Neuronal stem cell (in vitro differentiated cells): ENCODE results near the gene USP53.

Experiments
- DNase-seq: peaks from one replicate; pipeline ENCODE4 v3.0.0-alpha.2; 2013; ENCODE audit warnings: low spot score
- H2AFZ ChIP-seq: one replicate; pipeline ENCODE4 v1.6.1; 2013; ENCODE audit warnings: mild to moderate bottlenecking, low read length, inconsistent platforms
- H2AK5ac ChIP-seq: 2 replicates; pipeline ENCODE4 v1.6.1; 2013; ENCODE audit warnings: low read depth, mild to moderate bottlenecking, inconsistent platforms, low read length, moderate library complexity, mixed read lengths
- H2BK120ac ChIP-seq: 2 replicates; pipeline ENCODE4 v1.6.1; 2013; ENCODE audit warnings: low read depth, mild to moderate bottlenecking, inconsistent platforms, low read length, moderate library complexity, mixed read lengths
- H2BK12ac ChIP-seq: one replicate; pipeline ENCODE4 v1.6.1; 2013; ENCODE audit warnings: low read length, inconsistent platforms
- H2BK15ac ChIP-seq: 2 replicates; pipeline ENCODE4 v1.6.1; 2013; ENCODE audit warnings: mild to moderate bottlenecking, low read length, inconsistent platforms, mixed read lengths
- H2BK5ac ChIP-seq: one replicate; pipeline ENCODE4 v1.6.1; 2013; ENCODE audit warnings: inconsistent platforms, mild to moderate bottlenecking, low read length, moderate library complexity
- H3K14ac ChIP-seq: one replicate; pipeline ENCODE4 v1.6.1; 2013; ENCODE audit warnings: low read length, inconsistent platforms
- H3K18ac ChIP-seq: 2 replicates; pipeline ENCODE4 v1.6.1; 2013; ENCODE audit warnings: low read length, inconsistent platforms
- H3K23ac ChIP-seq: 2 replicates; pipeline ENCODE4 v1.6.1; 2013; ENCODE audit warnings: low read depth, mild to moderate bottlenecking, mixed read lengths, low read length, inconsistent platforms; ENCODE audit not compliant: poor library complexity
- H3K27ac ChIP-seq: replicated peaks from 3 replicates; pipeline ENCODE4 v1.5.1; 2013; ENCODE audit warnings: low read length, inconsistent platforms
- H3K27me3 ChIP-seq, 3 experiments: 2 replicates each; pipeline ENCODE4 v1.6.1; 2013; ENCODE audit warnings: low read length in 3 of 3, mild to moderate bottlenecking in 2 of 3, inconsistent platforms in 1 of 3, low read depth in 1 of 3, mixed read lengths in 1 of 3, moderate library complexity in 1 of 3; ENCODE audit not compliant: control insufficient read depth in 3 of 3, insufficient read depth in 3 of 3
- H3K36me3 ChIP-seq, 2 donors: replicated peaks in 1 of 2; 2 replicates each; pipeline ENCODE4 v1.6.1; 2013; ENCODE audit warnings: low read length in 2 of 2; ENCODE audit not compliant: control insufficient read depth in 2 of 2, insufficient read depth in 2 of 2
- H3K4ac ChIP-seq: 2 replicates; pipeline ENCODE4 v1.6.1; 2013; ENCODE audit warnings: inconsistent platforms, mild to moderate bottlenecking, low read length, moderate library complexity
- H3K4me1 ChIP-seq, 2 donors: 1 replicate in 1 of 2; 2 replicates in 1 of 2; pipeline ENCODE4 v1.6.1; 2013; ENCODE audit warnings: low read length in 2 of 2, low read depth in 1 of 2; ENCODE audit not compliant: control insufficient read depth in 2 of 2, insufficient read depth in 1 of 2
- H3K4me2 ChIP-seq: one replicate; pipeline ENCODE4 v1.6.1; 2013; ENCODE audit warnings: mild to moderate bottlenecking, low read length, inconsistent platforms; ENCODE audit not compliant: insufficient read depth, poor library complexity, severe bottlenecking
- H3K4me3 ChIP-seq, 2 donors: 2 replicates each; pipeline ENCODE4 v1.5.1; 2013; ENCODE audit warnings: low read length in 2 of 2, mild to moderate bottlenecking in 2 of 2, inconsistent platforms in 1 of 2, moderate library complexity in 1 of 2
- H3K79me1 ChIP-seq: one replicate; pipeline ENCODE4 v1.6.1; 2013; ENCODE audit warnings: low read depth, mild to moderate bottlenecking, inconsistent platforms, low read length, moderate library complexity
- H3K9ac ChIP-seq: one replicate; pipeline ENCODE4 v1.6.1; 2013; ENCODE audit warnings: mild to moderate bottlenecking, low read depth, low read length, inconsistent platforms; ENCODE audit not compliant: poor library complexity
- H3K9me3 ChIP-seq, 2 donors: replicated peaks in 1 of 2; 2 replicates each; pipeline versions ENCODE3 to v1.6.1; 2013; ENCODE audit warnings: low read length in 2 of 2, mild to moderate bottlenecking in 2 of 2, inconsistent platforms in 1 of 2, low read depth in 1 of 2, mixed read lengths in 1 of 2, moderate library complexity in 1 of 2; ENCODE audit not compliant: control insufficient read depth in 2 of 2, insufficient read depth in 1 of 2
- H4K8ac ChIP-seq: one replicate; pipeline ENCODE4 v1.6.1; 2013; ENCODE audit warnings: low read depth, mild to moderate bottlenecking, inconsistent platforms, low read length, moderate library complexity
- H4K91ac ChIP-seq: one replicate; pipeline ENCODE4 v1.6.1; 2013; ENCODE audit warnings: low read length, low read depth, mild to moderate bottlenecking, inconsistent platforms; ENCODE audit not compliant: poor library complexity
- WGBS, 2 donors: extraction: QIAGEN DNeasy Blood & Tissue Kit; methylation state at CpG; one replicate each; pipeline ENCODE4 v1.1.7; 2013; ENCODE audit warnings: missing lambda C conversion rate in 2 of 2, mixed read lengths in 1 of 2; ENCODE audit not compliant: insufficient read length in 2 of 2, insufficient replicate concordance in 1 of 2; ENCODE audit errors: extremely low coverage in 2 of 2; 5-methylcytosine and 5-hydroxymethylcytosine counted together

Gene USP53

DNA sequence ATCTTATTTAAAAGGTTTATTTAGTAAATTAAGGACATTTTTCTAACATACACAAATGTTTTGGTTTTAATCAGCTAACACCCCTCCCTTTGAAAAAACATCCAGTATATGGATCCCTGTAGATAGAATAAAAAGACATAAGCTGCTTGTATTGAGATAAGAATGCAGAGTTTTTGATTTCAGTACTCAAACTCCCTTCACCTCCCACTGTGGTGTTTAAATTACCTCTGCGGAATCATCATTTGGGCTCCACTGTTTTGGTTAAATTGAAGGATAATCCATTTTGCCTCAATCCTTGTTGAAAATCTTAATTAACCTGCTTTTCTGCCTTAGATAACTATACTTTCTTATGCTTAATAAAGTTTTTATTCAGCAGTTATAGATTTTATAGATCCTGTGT lies 27.6 kb downstream of the USP53 start:
- DNase-seq = no peak
- Histone ChIP-seq H3K27me3 (no peaks in the 10 kb centered on the region), H4K91ac (no peak overlapping the region), H2BK120ac (no peak overlapping the region), H3K4me2 (no peak overlapping the region), H2BK12ac (no peak overlapping the region), H2AFZ (no peak overlapping the region), H3K4me1 (no peaks in the 10 kb centered on the region), H2BK5ac (no peak overlapping the region), H3K18ac (no peak overlapping the region), H4K8ac (no peak overlapping the region), H3K79me1 (no peaks in the 10 kb centered on the region), H3K9me3 (no peaks in the 10 kb centered on the region), H2AK5ac (no peak overlapping the region), H3K4me3 (no peak overlapping the region), H3K27ac (no peak overlapping the region), H2BK15ac (no peak overlapping the region), H3K14ac (no peak overlapping the region), H3K4ac (no peak overlapping the region), H3K36me3 (no peaks in the 10 kb centered on the region), H3K9ac (no peak overlapping the region), H3K23ac (no peak overlapping the region)
- WGBS, 2 donors = no CpG with 5 or more reads among the region's 1 CpG

DNA sequence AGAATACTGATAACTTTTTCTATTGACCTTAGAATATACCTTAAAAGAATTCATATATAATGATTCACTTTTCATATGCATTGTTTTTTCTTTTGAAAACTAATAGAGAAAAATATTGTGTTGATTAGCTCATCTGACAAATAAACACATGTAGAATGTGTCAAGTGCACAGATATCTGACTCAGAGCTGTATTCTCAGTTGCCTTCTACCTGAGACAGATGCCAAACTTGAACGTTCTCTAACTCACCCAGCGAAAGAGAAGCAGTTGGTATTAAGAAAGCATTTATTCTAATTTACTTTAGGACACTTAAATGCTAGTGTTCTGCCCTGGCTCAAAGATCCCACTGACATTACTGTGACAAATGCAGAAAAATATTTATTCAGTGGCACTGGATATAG lies 28.1 kb downstream of the USP53 start:
- no peak overlapping the region for H3K18ac ChIP-seq
- no peaks in the 10 kb centered on the region for H3K79me1 ChIP-seq
- no peak overlapping the region for H2AFZ ChIP-seq
- H3K36me3 ChIP-seq = no peaks in the 10 kb centered on the region
- no peak overlapping the region for H3K4me3 ChIP-seq
- no peaks in the 10 kb centered on the region for H3K9me3 ChIP-seq
- H2BK5ac ChIP-seq = no peak overlapping the region
- no peak overlapping the region for H2AK5ac ChIP-seq
- no peak overlapping the region for H2BK15ac ChIP-seq
- H3K27me3 ChIP-seq = no peaks in the 10 kb centered on the region
- H3K9ac ChIP-seq = no peak overlapping the region
- no peak overlapping the region for H3K27ac ChIP-seq
- no peak overlapping the region for H3K4me2 ChIP-seq
- no peak overlapping the region for H4K8ac ChIP-seq
- WGBS, 2 donors = no CpG with 5 or more reads among the region's 2 CpGs
- H3K14ac ChIP-seq = no peak overlapping the region
- H2BK12ac ChIP-seq = no peak overlapping the region
- H3K4ac ChIP-seq = no peak overlapping the region
- no peak overlapping the region for H4K91ac ChIP-seq
- no peak for DNase-seq
- H3K23ac ChIP-seq = no peak overlapping the region
- no peak overlapping the region for H2BK120ac ChIP-seq
- H3K4me1 ChIP-seq = no peaks in the 10 kb centered on the region

DNA sequence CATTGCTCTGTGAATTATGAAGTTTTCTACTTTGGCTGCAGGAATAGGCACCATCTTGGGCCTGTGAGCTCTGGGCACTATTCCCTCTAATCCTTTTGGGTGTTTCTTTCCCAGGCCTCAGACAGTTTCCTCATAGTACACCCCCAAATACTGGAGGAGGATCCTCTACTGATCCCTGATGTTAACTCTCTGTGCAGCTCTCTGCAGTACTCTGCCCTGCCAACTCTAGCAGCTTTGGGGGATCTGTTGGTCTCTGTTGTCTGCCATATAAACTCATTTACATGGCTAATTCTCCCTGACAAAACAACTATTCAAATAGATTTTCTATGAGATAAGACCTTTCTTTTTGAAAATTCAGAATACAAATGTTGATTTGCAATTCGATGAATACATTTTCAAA lies 29.9 kb downstream of the USP53 start:
- H4K8ac ChIP-seq = no peak overlapping the region
- no peaks in the 10 kb centered on the region for H3K79me1 ChIP-seq
- no peak for DNase-seq
- H3K4me3 ChIP-seq = no peak overlapping the region
- no peak overlapping the region for H3K14ac ChIP-seq
- no peaks in the 10 kb centered on the region for H3K9me3 ChIP-seq
- no peak overlapping the region for H2AFZ ChIP-seq
- H3K36me3 ChIP-seq = no peaks in the 10 kb centered on the region
- H2BK5ac ChIP-seq = no peak overlapping the region
- no peak overlapping the region for H3K4ac ChIP-seq
- H3K27ac ChIP-seq = no peak overlapping the region
- H2BK15ac ChIP-seq = no peak overlapping the region
- H2AK5ac ChIP-seq = no peak overlapping the region
- no peaks in the 10 kb centered on the region for H3K27me3 ChIP-seq
- no peaks in the 10 kb centered on the region for H3K4me1 ChIP-seq
- H2BK120ac ChIP-seq = no peak overlapping the region
- H3K9ac ChIP-seq = no peak overlapping the region
- H2BK12ac ChIP-seq = no peak overlapping the region
- WGBS, 2 donors = no CpG with 5 or more reads among the region's 1 CpG
- no peak overlapping the region for H4K91ac ChIP-seq
- no peak overlapping the region for H3K4me2 ChIP-seq
- H3K18ac ChIP-seq = no peak overlapping the region
- H3K23ac ChIP-seq = no peak overlapping the region

DNA sequence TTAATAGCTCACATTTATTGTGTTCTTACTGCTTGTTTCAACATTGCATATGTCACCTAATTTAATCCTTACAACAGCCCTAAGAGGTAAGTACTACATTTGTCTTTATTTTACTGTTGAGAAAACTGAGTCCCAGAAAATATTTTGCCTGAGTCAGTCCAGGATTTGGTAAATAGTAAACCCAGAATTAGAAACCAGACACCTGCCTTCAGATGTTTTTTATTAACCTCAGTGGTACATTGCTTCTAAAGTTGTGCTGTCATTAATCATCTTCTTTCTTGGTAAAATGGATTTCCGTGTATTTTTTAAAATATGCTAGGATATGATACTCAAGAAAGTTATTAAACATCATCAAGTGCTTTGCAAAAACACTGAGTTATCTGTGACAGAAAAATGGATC lies 31.4 kb downstream of the USP53 start:
- Histone ChIP-seq H4K8ac (no peak overlapping the region), H3K4me2 (no peak overlapping the region), H3K27me3 (no peaks in the 10 kb centered on the region), H3K4me3 (no peak overlapping the region), H2BK120ac (no peak overlapping the region), H2AFZ (no peak overlapping the region), H3K18ac (no peak overlapping the region), H2BK12ac (no peak overlapping the region), H3K4me1 (no peaks in the 10 kb centered on the region), H3K4ac (no peak overlapping the region), H3K9me3 (no peaks in the 10 kb centered on the region), H3K23ac (no peak overlapping the region), H3K79me1 (no peaks in the 10 kb centered on the region), H3K14ac (no peak overlapping the region), H3K27ac (no peak overlapping the region), H4K91ac (no peak overlapping the region), H2AK5ac (no peak overlapping the region), H3K36me3 (no peaks in the 10 kb centered on the region), H2BK15ac (no peak overlapping the region), H2BK5ac (no peak overlapping the region), H3K9ac (no peak overlapping the region)
- no peak for DNase-seq
- WGBS, 2 donors = no CpG with 5 or more reads among the region's 1 CpG
